K562 (cell line): Measurements from ENCODE around the gene SEMA4F. TPM values are rescaled to one million over a fixed set of nuclear protein-coding genes. Genes with fewer than 3 reads are reported as not detected.

Source experiments
- ATF1 ChIP-seq, 2 experiments: fragments of 450-650 bp in 1 of 2; IDR thresholded peaks; 2 replicates each; pipeline ENCODE4 v1.6.1; 2016; ENCODE audit warnings: missing compliant biosample characterization in 1 of 2, missing genetic modification characterization in 1 of 2
- KLF16 ChIP-seq: IDR thresholded peaks from 2 replicates; pipeline ENCODE4 v1.6.1; 2016; ENCODE audit warnings: antibody characterized with exemption
- MTA3 ChIP-seq: fragments of 450-650 bp; formaldehyde crosslinking; IDR thresholded peaks from 2 replicates; pipeline ENCODE4 v1.6.1; 2017; ENCODE audit warnings: mild to moderate bottlenecking, borderline replicate concordance
- NONO ChIP-seq, 2 experiments: fragments of 200-400 bp in 1 of 2; fragments of 450-650 bp in 1 of 2; formaldehyde crosslinking in 1 of 2; IDR thresholded peaks; 2 replicates each; pipeline ENCODE4 v1.6.1; 2017; ENCODE audit warnings: low read depth in 2 of 2, mild to moderate bottlenecking in 2 of 2, moderate library complexity in 2 of 2, low read length in 1 of 2
- RAD21 ChIP-seq, 2 experiments: fragments of 250-450 bp in 1 of 2; fragments of 450-650 bp in 1 of 2; sonication (Bioruptor Pico) in 1 of 2; formaldehyde crosslinking in 1 of 2; IDR thresholded peaks in 1 of 2; conservative IDR thresholded peaks in 1 of 2; 2 replicates each; pipeline versions ENCODE4 v1.4.0 to v1.8.0; 2020 to 2022; ENCODE audit warnings: mild to moderate bottlenecking in 2 of 2, moderate library complexity in 1 of 2
- TEAD2 ChIP-seq: fragments of 450-650 bp; IDR thresholded peaks from 2 replicates; pipeline ENCODE4 v1.6.1; 2016; ENCODE audit warnings: missing genetic modification characterization, control low read depth, missing compliant biosample characterization
- XRCC5 ChIP-seq: fragments of 200-400 bp; formaldehyde crosslinking; IDR thresholded peaks from 2 replicates; pipeline ENCODE4 v1.6.1; 2017; ENCODE audit warnings: low read depth, mild to moderate bottlenecking, low read length
- polyA plus RNA-seq, 8 experiments: library from polyadenylated mRNA; depleted of rRNA in 4 of 8; stranded (reverse) in 5 of 8; unstranded in 3 of 8; fragments of >200 nt; fragmentation: Nextera tagmentation in 2 of 8; fragmentation: Illumina TruSeq in 1 of 8; extraction: Ambion mirVana in 2 of 8; extraction: Trizol in 1 of 8; gene quantifications; 2 replicates each; pipeline versions ENCODE4 v1.2.1 to v1.2.3, GENCODE V29; 2011 to 2014; ENCODE audit warnings: inconsistent platforms in 1 of 8, missing spikeins in 1 of 8
- total RNA-seq, 7 experiments: library from RNA; depleted of rRNA in 6 of 7; stranded (reverse); fragments of >200 nt in 6 of 7; fragmentation: Illumina TruSeq in 2 of 7; extraction: Trizol in 2 of 7; gene quantifications; 2 replicates each; pipeline versions ENCODE4 v1.2.1 to v1.2.3, GENCODE V29; 2011 to 2021; ENCODE audit warnings: low replicate concordance in 1 of 7
- TF ChIP-seq, protein P1 (sequence below), 2 experiments: fragments of 450-650 bp in 1 of 2; sonication (generic) in 1 of 2; formaldehyde crosslinking in 1 of 2; IDR thresholded peaks; 2 replicates each; pipeline versions ENCODE4 v1.7.1 to v1.9.0; 2016 to 2022; ENCODE audit warnings: inconsistent platforms in 1 of 2, mild to moderate bottlenecking in 1 of 2, missing genetic modification reagents in 1 of 2
- TF ChIP-seq, protein P2 (sequence below), 3 experiments: IDR thresholded peaks in 2 of 3; conservative IDR thresholded peaks in 1 of 3; 2 replicates each; pipeline ENCODE4 v1.5.1; 2011 to 2012; ENCODE audit warnings: low read length in 3 of 3, mild to moderate bottlenecking in 3 of 3, control low read depth in 2 of 3, improper control_type of control experiment in 1 of 3, inconsistent platforms in 1 of 3, low read depth in 1 of 3, mixed read lengths in 1 of 3, moderate library complexity in 1 of 3; ENCODE audit not compliant: insufficient read depth in 2 of 3
- TF ChIP-seq, protein P3 (sequence below), 2 experiments: IDR thresholded peaks; 2 replicates each; pipeline ENCODE4 v1.6.1; 2012; ENCODE audit warnings: improper control_type of control experiment in 2 of 2, low read depth in 2 of 2, low read length in 2 of 2, borderline replicate concordance in 1 of 2

Gene SEMA4F
- total and polyA plus RNA-seq, 9 of the 15 experiments (the other 6 are each of a cell fraction or from before 2014, with no cell fraction given), result 0.08 to 1.6 (median 0.33) TPM

DNA sequence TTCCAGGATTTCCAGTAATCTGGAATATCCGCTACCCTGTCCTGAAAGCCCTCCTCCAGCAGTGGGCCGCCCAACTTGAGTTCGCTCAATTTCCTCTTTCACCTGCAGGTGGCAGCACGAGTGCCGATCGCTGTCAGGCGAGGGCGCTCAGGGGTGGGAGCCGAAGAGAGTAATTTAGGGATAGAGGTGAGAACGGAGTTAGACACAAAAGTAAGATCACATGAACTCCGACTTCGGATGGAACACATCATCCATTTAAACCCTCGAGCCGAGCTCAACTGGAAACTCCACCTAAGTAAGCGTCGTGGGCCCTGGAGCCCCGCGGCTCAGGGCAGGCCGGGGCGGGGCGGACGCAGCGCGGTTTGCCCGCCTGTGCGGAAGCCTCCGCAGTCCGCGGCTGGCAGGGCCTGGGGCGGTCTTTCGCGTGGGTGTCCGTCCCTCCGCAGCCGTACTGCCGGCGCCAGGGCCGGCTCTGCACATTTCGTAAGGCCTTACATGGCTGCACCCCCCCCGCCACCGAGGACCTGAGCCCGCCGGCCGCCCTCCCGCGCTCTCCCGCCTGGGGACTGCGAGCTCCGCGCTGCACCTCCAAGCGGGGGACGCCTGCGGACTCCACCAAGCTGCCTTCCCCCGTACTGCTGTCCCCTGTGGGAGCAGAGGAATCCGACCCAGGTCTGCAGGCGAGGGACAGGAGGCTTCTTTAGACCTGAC, 61.2 kb downstream of the SEMA4F start (continued):
- TF ChIP-seq, protein P1, sequence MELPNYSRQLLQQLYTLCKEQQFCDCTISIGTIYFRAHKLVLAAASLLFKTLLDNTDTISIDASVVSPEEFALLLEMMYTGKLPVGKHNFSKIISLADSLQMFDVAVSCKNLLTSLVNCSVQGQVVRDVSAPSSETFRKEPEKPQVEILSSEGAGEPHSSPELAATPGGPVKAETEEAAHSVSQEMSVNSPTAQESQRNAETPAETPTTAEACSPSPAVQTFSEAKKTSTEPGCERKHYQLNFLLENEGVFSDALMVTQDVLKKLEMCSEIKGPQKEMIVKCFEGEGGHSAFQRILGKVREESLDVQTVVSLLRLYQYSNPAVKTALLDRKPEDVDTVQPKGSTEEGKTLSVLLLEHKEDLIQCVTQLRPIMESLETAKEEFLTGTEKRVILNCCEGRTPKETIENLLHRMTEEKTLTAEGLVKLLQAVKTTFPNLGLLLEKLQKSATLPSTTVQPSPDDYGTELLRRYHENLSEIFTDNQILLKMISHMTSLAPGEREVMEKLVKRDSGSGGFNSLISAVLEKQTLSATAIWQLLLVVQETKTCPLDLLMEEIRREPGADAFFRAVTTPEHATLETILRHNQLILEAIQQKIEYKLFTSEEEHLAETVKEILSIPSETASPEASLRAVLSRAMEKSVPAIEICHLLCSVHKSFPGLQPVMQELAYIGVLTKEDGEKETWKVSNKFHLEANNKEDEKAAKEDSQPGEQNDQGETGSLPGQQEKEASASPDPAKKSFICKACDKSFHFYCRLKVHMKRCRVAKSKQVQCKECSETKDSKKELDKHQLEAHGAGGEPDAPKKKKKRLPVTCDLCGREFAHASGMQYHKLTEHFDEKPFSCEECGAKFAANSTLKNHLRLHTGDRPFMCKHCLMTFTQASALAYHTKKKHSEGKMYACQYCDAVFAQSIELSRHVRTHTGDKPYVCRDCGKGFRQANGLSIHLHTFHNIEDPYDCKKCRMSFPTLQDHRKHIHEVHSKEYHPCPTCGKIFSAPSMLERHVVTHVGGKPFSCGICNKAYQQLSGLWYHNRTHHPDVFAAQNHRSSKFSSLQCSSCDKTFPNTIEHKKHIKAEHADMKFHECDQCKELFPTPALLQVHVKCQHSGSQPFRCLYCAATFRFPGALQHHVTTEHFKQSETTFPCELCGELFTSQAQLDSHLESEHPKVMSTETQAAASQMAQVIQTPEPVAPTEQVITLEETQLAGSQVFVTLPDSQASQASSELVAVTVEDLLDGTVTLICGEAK (IDR thresholded peaks at IDR 0.05), result no peak
- TF ChIP-seq, protein P1 (CRISPR knock-in tag; IDR thresholded peaks at IDR 0.05), result no peak
- TF ChIP-seq, protein P2, sequence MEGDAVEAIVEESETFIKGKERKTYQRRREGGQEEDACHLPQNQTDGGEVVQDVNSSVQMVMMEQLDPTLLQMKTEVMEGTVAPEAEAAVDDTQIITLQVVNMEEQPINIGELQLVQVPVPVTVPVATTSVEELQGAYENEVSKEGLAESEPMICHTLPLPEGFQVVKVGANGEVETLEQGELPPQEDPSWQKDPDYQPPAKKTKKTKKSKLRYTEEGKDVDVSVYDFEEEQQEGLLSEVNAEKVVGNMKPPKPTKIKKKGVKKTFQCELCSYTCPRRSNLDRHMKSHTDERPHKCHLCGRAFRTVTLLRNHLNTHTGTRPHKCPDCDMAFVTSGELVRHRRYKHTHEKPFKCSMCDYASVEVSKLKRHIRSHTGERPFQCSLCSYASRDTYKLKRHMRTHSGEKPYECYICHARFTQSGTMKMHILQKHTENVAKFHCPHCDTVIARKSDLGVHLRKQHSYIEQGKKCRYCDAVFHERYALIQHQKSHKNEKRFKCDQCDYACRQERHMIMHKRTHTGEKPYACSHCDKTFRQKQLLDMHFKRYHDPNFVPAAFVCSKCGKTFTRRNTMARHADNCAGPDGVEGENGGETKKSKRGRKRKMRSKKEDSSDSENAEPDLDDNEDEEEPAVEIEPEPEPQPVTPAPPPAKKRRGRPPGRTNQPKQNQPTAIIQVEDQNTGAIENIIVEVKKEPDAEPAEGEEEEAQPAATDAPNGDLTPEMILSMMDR (IDR thresholded peaks at IDR 0.05 in 2 of 3, conservative IDR thresholded peaks at IDR 0.05 in 1 of 3; ENCODE audit: insufficient read depth in 2 of 3, low read depth in 1 of 3, low read length in 3 of 3), result peak; percentile 92 to 98 (median 94)
- TF ChIP-seq XRCC5 (peak; percentile 86), ATF1 (CRISPR knock-in tag; IDR thresholded peaks at IDR 0.05) (no peak), ATF1 (tag; IDR thresholded peaks at IDR 0.05) (0 out of 2 replicates have a peak, but pooled peaks have one; percentile 26), RAD21 (CRISPR knock-in tag; conservative IDR thresholded peaks at IDR 0.05 in 1 of 2, IDR thresholded peaks at IDR 0.05 in 1 of 2) (peak; percentile 75 to 86), MTA3 (0 out of 2 replicates have a peak, but pooled peaks have one; percentile 41), KLF16 (0 out of 2 replicates have a peak, but pooled peaks have one; percentile 34), TEAD2 (tag) (no peak), NONO (IDR thresholded peaks at IDR 0.05; ENCODE audit: low read depth in 2 of 2, low read length in 1 of 2) (no peak)
- TF ChIP-seq, protein P3, sequence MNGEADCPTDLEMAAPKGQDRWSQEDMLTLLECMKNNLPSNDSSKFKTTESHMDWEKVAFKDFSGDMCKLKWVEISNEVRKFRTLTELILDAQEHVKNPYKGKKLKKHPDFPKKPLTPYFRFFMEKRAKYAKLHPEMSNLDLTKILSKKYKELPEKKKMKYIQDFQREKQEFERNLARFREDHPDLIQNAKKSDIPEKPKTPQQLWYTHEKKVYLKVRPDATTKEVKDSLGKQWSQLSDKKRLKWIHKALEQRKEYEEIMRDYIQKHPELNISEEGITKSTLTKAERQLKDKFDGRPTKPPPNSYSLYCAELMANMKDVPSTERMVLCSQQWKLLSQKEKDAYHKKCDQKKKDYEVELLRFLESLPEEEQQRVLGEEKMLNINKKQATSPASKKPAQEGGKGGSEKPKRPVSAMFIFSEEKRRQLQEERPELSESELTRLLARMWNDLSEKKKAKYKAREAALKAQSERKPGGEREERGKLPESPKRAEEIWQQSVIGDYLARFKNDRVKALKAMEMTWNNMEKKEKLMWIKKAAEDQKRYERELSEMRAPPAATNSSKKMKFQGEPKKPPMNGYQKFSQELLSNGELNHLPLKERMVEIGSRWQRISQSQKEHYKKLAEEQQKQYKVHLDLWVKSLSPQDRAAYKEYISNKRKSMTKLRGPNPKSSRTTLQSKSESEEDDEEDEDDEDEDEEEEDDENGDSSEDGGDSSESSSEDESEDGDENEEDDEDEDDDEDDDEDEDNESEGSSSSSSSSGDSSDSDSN (IDR thresholded peaks at IDR 0.05; ENCODE audit: borderline replicate concordance in 1 of 2, low read depth in 2 of 2, low read length in 2 of 2), result peak; percentile 60 to 70; a peak in 3 of 4 replicates
